ENCODE data around the gene PCNX1. TPM values are rescaled to one million over a fixed set of nuclear protein-coding genes. Genes with fewer than 3 reads are reported as not detected.

PCNX1 gene
- total and polyA plus RNA-seq, 4 donors, result 5.7 to 41.2 (median 18.2) TPM

DNA sequence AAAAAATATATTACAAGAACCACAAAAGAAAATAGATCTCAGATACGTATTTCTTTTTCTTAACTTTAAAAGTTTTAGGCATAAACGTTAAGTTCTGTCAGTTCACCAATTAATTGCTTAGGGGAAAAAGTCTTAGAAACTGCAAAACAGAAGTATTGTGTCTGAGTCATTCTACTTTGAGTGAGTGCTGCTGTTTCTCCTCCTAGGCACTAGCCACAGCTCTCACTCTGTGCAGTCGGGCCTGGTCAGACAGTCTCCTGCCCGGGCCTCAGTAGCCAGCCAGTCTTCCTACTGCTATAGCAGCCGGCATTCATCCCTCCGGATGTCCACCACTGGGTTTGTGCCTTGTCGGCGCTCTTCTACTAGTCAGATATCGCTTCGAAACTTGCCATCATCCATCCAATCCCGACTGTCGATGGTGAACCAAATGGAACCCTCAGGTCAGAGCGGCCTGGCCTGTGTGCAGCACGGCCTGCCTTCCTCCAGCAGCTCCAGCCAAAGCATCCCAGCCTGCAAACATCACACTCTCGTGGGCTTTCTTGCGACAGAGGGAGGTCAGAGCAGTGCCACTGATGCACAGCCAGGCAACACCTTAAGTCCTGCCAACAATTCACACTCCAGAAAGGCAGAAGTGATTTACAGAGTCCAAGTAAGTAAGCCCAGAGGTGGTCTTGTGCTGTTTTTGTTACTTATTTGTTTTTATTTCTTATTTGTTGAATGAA is 201.3 kb downstream of the PCNX1 start:
- H3K4me1 ChIP-seq (ENCODE audit: control insufficient read depth in 4 of 4, insufficient read depth in 4 of 4, low read length in 3 of 4), result no peaks in the 10 kb centered on the region
- H3K4me3 ChIP-seq (ENCODE audit: low read depth in 1 of 3, low read length in 3 of 3), result no peak overlapping the region
- no peak overlapping the region for H3K9ac ChIP-seq (ENCODE audit: low read depth in 1 of 2, low read length in 2 of 2)
- no peaks in the 10 kb centered on the region for H3K27me3 ChIP-seq (ENCODE audit: control insufficient read depth in 4 of 4, insufficient read depth in 4 of 4, low read length in 3 of 4)
- H3K9me3 ChIP-seq (ENCODE audit: control insufficient read depth in 4 of 4, low read length in 3 of 4), result no peaks in the 10 kb centered on the region
- no peak for DNase-seq (ENCODE audit: low spot score)
- 95% methylated on average over 16 of the region's 16 CpGs for WGBS
- peaks cover 7 to 35% (median 21%) of the 10 kb centered on the region in 4 donors for H3K36me3 ChIP-seq (ENCODE audit: control insufficient read depth in 4 of 4, insufficient read depth in 3 of 4, low read depth in 1 of 4, low read length in 3 of 4)
- TF ChIP-seq HNF4A (conservative IDR thresholded peaks at IDR 0.05), result no peak
- no peak for TF ChIP-seq JUND (IDR thresholded peaks at IDR 0.05)
- TF ChIP-seq FOXA1 (IDR thresholded peaks at IDR 0.05), result no peak
- TF ChIP-seq RAD21 (IDR thresholded peaks at IDR 0.05), result no peak
- TF ChIP-seq SP1 (IDR thresholded peaks at IDR 0.05), result no peak
- no peak for TF ChIP-seq FOXA2 (IDR thresholded peaks at IDR 0.05)
- no peak for TF ChIP-seq GABPA (IDR thresholded peaks at IDR 0.05 in 1 of 2, conservative IDR thresholded peaks at IDR 0.05 in 1 of 2)
- TF ChIP-seq ZBTB33 (IDR thresholded peaks at IDR 0.05), result no peak
- TF ChIP-seq, protein P1, sequence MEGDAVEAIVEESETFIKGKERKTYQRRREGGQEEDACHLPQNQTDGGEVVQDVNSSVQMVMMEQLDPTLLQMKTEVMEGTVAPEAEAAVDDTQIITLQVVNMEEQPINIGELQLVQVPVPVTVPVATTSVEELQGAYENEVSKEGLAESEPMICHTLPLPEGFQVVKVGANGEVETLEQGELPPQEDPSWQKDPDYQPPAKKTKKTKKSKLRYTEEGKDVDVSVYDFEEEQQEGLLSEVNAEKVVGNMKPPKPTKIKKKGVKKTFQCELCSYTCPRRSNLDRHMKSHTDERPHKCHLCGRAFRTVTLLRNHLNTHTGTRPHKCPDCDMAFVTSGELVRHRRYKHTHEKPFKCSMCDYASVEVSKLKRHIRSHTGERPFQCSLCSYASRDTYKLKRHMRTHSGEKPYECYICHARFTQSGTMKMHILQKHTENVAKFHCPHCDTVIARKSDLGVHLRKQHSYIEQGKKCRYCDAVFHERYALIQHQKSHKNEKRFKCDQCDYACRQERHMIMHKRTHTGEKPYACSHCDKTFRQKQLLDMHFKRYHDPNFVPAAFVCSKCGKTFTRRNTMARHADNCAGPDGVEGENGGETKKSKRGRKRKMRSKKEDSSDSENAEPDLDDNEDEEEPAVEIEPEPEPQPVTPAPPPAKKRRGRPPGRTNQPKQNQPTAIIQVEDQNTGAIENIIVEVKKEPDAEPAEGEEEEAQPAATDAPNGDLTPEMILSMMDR (IDR thresholded peaks at IDR 0.05; ENCODE audit: low read depth, low read length, missing input control), result no peak
- TF ChIP-seq, protein P2, sequence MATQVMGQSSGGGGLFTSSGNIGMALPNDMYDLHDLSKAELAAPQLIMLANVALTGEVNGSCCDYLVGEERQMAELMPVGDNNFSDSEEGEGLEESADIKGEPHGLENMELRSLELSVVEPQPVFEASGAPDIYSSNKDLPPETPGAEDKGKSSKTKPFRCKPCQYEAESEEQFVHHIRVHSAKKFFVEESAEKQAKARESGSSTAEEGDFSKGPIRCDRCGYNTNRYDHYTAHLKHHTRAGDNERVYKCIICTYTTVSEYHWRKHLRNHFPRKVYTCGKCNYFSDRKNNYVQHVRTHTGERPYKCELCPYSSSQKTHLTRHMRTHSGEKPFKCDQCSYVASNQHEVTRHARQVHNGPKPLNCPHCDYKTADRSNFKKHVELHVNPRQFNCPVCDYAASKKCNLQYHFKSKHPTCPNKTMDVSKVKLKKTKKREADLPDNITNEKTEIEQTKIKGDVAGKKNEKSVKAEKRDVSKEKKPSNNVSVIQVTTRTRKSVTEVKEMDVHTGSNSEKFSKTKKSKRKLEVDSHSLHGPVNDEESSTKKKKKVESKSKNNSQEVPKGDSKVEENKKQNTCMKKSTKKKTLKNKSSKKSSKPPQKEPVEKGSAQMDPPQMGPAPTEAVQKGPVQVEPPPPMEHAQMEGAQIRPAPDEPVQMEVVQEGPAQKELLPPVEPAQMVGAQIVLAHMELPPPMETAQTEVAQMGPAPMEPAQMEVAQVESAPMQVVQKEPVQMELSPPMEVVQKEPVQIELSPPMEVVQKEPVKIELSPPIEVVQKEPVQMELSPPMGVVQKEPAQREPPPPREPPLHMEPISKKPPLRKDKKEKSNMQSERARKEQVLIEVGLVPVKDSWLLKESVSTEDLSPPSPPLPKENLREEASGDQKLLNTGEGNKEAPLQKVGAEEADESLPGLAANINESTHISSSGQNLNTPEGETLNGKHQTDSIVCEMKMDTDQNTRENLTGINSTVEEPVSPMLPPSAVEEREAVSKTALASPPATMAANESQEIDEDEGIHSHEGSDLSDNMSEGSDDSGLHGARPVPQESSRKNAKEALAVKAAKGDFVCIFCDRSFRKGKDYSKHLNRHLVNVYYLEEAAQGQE (IDR thresholded peaks at IDR 0.05), result no peak
- TF ChIP-seq NR2F2 (IDR thresholded peaks at IDR 0.05), result no peak
- TF ChIP-seq YY1 (IDR thresholded peaks at IDR 0.05), result no peak
- no peak for TF ChIP-seq TAF1 (conservative IDR thresholded peaks at IDR 0.05)
- TF ChIP-seq EGR1 (IDR thresholded peaks at IDR 0.05; ENCODE audit: low read depth in 2 of 2), result no peak
- no peak for TF ChIP-seq HNF4G (IDR thresholded peaks at IDR 0.05)
- no peak overlapping the region for H3K27ac ChIP-seq (ENCODE audit: low read depth in 1 of 2, low read length in 2 of 2)

DNA sequence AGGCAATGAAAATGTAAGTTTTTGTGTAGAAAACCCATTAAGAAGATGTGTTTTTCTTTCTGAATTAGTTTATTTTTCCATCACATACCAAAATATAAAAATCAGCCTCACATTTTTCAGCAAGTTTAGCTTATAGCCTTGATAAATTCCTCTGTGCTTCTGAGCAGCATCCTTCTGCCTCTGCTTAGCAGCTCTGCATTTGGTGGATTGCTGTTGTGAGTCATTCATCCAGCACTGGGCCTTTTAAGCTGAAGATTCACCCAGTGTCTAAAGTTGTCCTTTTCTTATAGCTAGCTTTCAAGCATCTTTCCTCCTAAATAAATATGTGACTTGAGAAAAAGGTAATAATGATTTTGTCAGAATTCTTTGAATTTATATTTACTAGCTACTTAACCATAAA is 206.1 kb downstream of the PCNX1 start:
- Histone ChIP-seq H3K9ac (ENCODE audit: low read depth in 1 of 2, low read length in 2 of 2) (no peak overlapping the region), H3K4me1 (ENCODE audit: control insufficient read depth in 4 of 4, insufficient read depth in 4 of 4, low read length in 3 of 4) (peaks cover 1 to 33% (median 22%) of the 10 kb centered on the region in 4 donors), H3K27me3 (ENCODE audit: control insufficient read depth in 4 of 4, insufficient read depth in 4 of 4, low read length in 3 of 4) (no peaks in the 10 kb centered on the region), H3K36me3 (ENCODE audit: control insufficient read depth in 4 of 4, insufficient read depth in 3 of 4, low read depth in 1 of 4, low read length in 3 of 4) (peaks cover 7 to 25% (median 18%) of the 10 kb centered on the region in 4 donors), H3K27ac (ENCODE audit: low read depth in 1 of 2, low read length in 2 of 2) (no peak overlapping the region), H3K9me3 (ENCODE audit: control insufficient read depth in 4 of 4, low read length in 3 of 4) (no peaks in the 10 kb centered on the region), H3K4me3 (ENCODE audit: low read depth in 1 of 3, low read length in 3 of 3) (no peak overlapping the region)
- DNase-seq (ENCODE audit: low spot score), result no peak
- TF ChIP-seq YY1 (IDR thresholded peaks at IDR 0.05) (no peak), SP1 (IDR thresholded peaks at IDR 0.05) (no peak), ATF3 (IDR thresholded peaks at IDR 0.05) (no peak), NR2F2 (IDR thresholded peaks at IDR 0.05) (no peak), FOXA1 (IDR thresholded peaks at IDR 0.05) (no peak), RXRA (IDR thresholded peaks at IDR 0.05) (no peak)

Measured in liver (tissue), 9 donors.